Body of pancreas (tissue), 4 donors: ENCODE data around the gene WDPCP.

Experiments
- CTCF ChIP-seq, 7 experiments: fragments of 450-650 bp in 4 of 7; fragments of 200-600 bp in 3 of 7; sonication (generic) in 3 of 7; IDR thresholded peaks; one replicate each; pipeline ENCODE4 v1.5.1; 2016 to 2019; ENCODE audit warnings: antibody characterized with exemption in 7 of 7
- POLR2A ChIP-seq, 3 donors: fragments of 450-650 bp; IDR thresholded peaks; one replicate each; pipeline ENCODE4 v1.6.1; 2016; ENCODE audit warnings: antibody characterized with exemption in 3 of 3, mild to moderate bottlenecking in 2 of 3

- TF ChIP-seq CTCF (IDR thresholded peaks at IDR 0.05) (no peak), POLR2A (IDR thresholded peaks at IDR 0.05) (no peak)
These were observed 319.3 kb downstream of the WDPCP start for GRCh38 chr2:63268946-63269345.
